Ovary (tissue), 9 donors: ENCODE results near the gene MBD4. TPM values are rescaled to one million over a fixed set of nuclear protein-coding genes. Genes with fewer than 3 reads are reported as not detected.

ENCODE experiments used
- DNase-seq, 5 donors: peaks; one replicate each; pipeline ENCODE4 v3.0.0-alpha.2; 2019 to 2020
- H3K27ac ChIP-seq, 2 donors: fragments of 200-600 bp; one replicate each; pipeline versions ENCODE4 v1.5.1 to v1.8.0; 2019 to 2022
- H3K27me3 ChIP-seq: fragments of 200-600 bp; one replicate; pipeline ENCODE4 v1.8.0; 2022
- H3K36me3 ChIP-seq: fragments of 200-600 bp; sonication (generic); one replicate; pipeline ENCODE4 v1.5.1; 2019
- H3K4me1 ChIP-seq: one replicate; pipeline ENCODE4 v1.8.1; 2013; ENCODE audit warnings: mild to moderate bottlenecking, moderate library complexity; ENCODE audit not compliant: insufficient read depth
- H3K4me3 ChIP-seq: fragments of 200-600 bp; sonication (generic); one replicate; pipeline ENCODE4 v1.5.1; 2017
- H3K9me3 ChIP-seq, 2 donors: fragments of 200-600 bp in 1 of 2; sonication (generic) in 1 of 2; one replicate each; pipeline versions ENCODE4 v1.5.1 to v1.8.1; 2013 to 2019; ENCODE audit warnings: mild to moderate bottlenecking in 1 of 2, moderate library complexity in 1 of 2
- EP300 ChIP-seq: sonication (generic); formaldehyde crosslinking; IDR thresholded peaks from one replicate; pipeline ENCODE4 v1.6.1; 2017; ENCODE audit warnings: antibody characterized with exemption
- POLR2A ChIP-seq: fragments of 450-650 bp; IDR thresholded peaks from one replicate; pipeline ENCODE4 v1.6.1; 2017; ENCODE audit warnings: antibody characterized with exemption, mild to moderate bottlenecking, moderate library complexity
- WGBS, 3 donors: extraction: QIAGEN DNeasy Blood & Tissue Kit in 1 of 3; methylation state at CpG; one replicate each; pipeline versions ENCODE4 v1.1.5 to v1.1.7; 2013 to 2017; 5-methylcytosine and 5-hydroxymethylcytosine counted together
- intact Hi-C, 4 donors: fragments of 100-400 bp; cut with DNase I; formaldehyde crosslinking; loops; one replicate each; pipeline versions ENCODE4 v1.11.0 to v1.15.1; 2022 to 2023
- polyA plus RNA-seq, 2 donors: library from polyadenylated mRNA; stranded (reverse); fragments of 200-250 nt in 1 of 2; fragments of 350-450 nt in 1 of 2; fragmentation: Illumina TruSeq in 1 of 2; extraction: RNeasy Lipid Tissue Mini Kit (QIAGEN cat#74804) in 1 of 2; gene quantifications; one replicate each; pipeline ENCODE4 v1.2.3, GENCODE V29; 2013 to 2014
- total RNA-seq, 7 donors: library from RNA; depleted of rRNA in 2 of 7; stranded (reverse); fragments of >200 nt in 2 of 7; fragmentation: NEBNext Ultra II Directional in 3 of 7; extraction: Animal tissue kit (Norgen Biotek cat#: 25700) in 3 of 7; gene quantifications; one replicate each; pipeline versions ENCODE4 v1.1.0 to v1.2.4, GENCODE V29; 2016 to 2023
- TF ChIP-seq, protein P1 (sequence below), 3 donors: fragments of 450-650 bp in 2 of 3; fragments of 200-600 bp in 1 of 3; IDR thresholded peaks; one replicate each; pipeline versions ENCODE4 v1.5.1 to v1.8.0; 2016 to 2022; ENCODE audit warnings: antibody characterized with exemption in 3 of 3, mild to moderate bottlenecking in 1 of 3
- donor health status: DM: no; HTN: no; CAD: no; lungs with moderate emphysema.
- donor health status: DM: no; HTN: no; CAD: no.
- donor health status: Bipolar disorder and iron deficiency.
- donor health status: DM: yes; HTN: yes; CAD: no.
- donor health status: DM: no; HTN: no; CAD: no.
- donor health status: DM: yes; HTN: yes; CAD: no.

Gene MBD4
- total and polyA plus RNA-seq, 9 donors, result 19.5 to 60.0 (median 29.2) TPM

DNA sequence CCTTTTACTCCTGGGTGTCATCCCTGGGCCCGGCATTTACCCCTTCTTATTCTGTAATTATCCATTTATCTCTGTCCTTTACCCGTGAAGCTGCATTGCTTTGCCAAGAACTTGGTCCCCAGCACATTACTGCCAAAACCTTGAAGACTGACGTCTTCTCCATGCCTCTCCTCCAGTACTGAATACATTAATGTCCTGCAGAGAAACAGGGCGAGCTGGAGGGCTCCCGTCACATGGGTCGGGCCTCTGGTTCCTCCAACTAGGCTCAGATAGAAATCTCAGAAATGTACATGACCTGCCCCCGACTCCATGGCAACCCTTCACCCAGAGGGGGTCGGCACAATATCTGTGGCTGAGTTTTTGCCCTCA is 11.8 kb downstream of the MBD4 start:
- no peak for DNase-seq
- H3K4me3 ChIP-seq, result peak overlapping the region; percentile 54
- H3K4me1 ChIP-seq, result no peaks in the 10 kb centered on the region
- no peaks in the 10 kb centered on the region for H3K36me3 ChIP-seq
- no peaks in the 10 kb centered on the region for H3K27me3 ChIP-seq
- no peak overlapping the region for H3K27ac ChIP-seq
- H3K9me3 ChIP-seq, result no peaks in the 10 kb centered on the region
- intact Hi-C loops, result no loop called here
- TF ChIP-seq, protein P1, sequence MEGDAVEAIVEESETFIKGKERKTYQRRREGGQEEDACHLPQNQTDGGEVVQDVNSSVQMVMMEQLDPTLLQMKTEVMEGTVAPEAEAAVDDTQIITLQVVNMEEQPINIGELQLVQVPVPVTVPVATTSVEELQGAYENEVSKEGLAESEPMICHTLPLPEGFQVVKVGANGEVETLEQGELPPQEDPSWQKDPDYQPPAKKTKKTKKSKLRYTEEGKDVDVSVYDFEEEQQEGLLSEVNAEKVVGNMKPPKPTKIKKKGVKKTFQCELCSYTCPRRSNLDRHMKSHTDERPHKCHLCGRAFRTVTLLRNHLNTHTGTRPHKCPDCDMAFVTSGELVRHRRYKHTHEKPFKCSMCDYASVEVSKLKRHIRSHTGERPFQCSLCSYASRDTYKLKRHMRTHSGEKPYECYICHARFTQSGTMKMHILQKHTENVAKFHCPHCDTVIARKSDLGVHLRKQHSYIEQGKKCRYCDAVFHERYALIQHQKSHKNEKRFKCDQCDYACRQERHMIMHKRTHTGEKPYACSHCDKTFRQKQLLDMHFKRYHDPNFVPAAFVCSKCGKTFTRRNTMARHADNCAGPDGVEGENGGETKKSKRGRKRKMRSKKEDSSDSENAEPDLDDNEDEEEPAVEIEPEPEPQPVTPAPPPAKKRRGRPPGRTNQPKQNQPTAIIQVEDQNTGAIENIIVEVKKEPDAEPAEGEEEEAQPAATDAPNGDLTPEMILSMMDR (IDR thresholded peaks at IDR 0.05), result no peak
- TF ChIP-seq POLR2A, result no peak
- no peak for TF ChIP-seq EP300
- 6 to 9% (median 8%) methylated on average over 8 of the region's 8 CpGs for WGBS, 3 donors

DNA sequence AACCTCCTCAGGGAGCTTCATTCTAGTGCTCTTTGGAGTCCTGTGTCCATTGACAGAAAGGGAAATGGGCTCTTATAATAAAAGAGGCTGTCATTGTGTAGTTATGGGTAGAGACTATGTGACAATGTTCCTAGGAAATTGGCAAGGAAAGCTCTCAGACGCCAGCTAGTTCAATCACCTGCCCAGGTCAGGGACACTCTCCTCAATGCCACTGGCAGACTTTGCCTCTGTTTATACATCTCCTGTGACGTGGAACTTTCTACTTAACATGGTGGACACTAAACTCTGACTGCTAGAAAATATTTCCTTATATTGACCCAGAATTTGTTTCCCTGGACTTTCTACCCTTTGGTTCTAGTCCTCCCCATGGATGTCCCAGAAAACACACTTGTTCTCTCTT is 14.1 kb downstream of the MBD4 start:
- WGBS, 3 donors, result 68 to 83% (median 76%) methylated on average over 2 of the region's 2 CpGs

DNA sequence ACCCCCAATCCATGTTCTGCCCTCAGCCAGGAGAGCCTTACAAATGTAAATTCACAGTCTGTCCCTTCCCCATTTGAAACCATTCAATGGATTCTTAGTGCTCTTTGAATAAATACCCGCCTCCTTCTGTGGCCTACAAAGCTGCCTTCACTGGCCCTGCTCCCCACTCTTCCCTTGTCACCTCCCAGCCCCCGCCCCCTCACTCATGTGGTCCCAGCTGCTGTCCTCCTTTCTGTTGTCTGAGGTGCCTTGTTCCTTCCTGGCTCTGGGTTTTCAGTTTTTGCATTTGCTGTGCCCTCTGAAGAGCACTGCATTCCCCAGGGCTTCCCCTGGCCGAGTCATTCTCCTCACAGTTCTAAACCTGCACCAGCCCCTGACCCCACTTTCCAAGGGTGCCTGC is 14.5 kb downstream of the MBD4 start:
- TF ChIP-seq, protein P1 (IDR thresholded peaks at IDR 0.05), result no peak
- TF ChIP-seq POLR2A, result no peak
- no peak for TF ChIP-seq EP300
- Histone ChIP-seq H3K4me3 (no peak overlapping the region), H3K9me3 (no peaks in the 10 kb centered on the region), H3K27me3 (no peaks in the 10 kb centered on the region), H3K27ac (no peak overlapping the region), H3K36me3 (no peaks in the 10 kb centered on the region), H3K4me1 (no peaks in the 10 kb centered on the region)
- intact Hi-C loops, result no loop called here
- WGBS, 3 donors, result 72 to 90% (median 79%) methylated on average over 3 of the region's 3 CpGs
- DNase-seq, result no peak

More for the DNA sequence above, 14.1 kb downstream of the MBD4 start:
- no peak overlapping the region for H3K4me3 ChIP-seq
- no peaks in the 10 kb centered on the region for H3K9me3 ChIP-seq
- H3K4me1 ChIP-seq, result no peaks in the 10 kb centered on the region
- no peaks in the 10 kb centered on the region for H3K36me3 ChIP-seq
- TF ChIP-seq, protein P1 (IDR thresholded peaks at IDR 0.05), result no peak
- TF ChIP-seq POLR2A (no peak), EP300 (no peak)
- no peak for DNase-seq
- intact Hi-C loops, result no loop called here
- no peak overlapping the region for H3K27ac ChIP-seq
- H3K27me3 ChIP-seq, result no peaks in the 10 kb centered on the region

DNA sequence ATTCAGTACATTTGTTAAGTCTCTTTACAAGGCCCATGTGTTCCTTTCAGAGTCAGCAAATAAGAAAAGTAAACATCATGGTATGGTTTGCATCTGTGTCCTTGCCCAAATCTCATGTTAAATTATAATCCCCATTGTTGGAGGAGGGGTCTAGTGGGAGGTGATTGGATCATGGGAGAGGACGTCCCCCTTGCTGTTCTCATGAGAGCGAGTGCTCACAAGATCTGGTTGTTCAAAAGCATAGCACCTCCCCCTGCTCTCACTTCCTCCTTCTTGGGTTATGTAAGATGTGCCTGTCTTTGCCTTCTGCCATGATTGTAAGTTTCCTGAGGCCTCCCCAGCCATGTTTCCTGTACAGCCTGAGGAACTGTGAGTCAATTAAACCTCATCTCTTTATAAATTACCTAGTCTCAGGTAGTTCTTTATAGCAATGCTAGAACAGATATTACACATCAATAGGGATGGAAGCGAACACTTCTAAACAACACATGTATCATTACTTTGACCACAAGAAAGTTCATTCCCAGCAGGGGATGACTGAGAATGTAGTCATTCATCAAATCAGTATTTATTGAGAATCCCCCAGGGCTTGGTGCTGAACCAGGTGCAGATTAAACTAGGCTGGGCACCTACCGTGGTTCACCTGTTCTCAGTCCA is 15.4 kb downstream of the MBD4 start:
- intact Hi-C loops, result no loop called here
- Histone ChIP-seq H3K36me3 (no peaks in the 10 kb centered on the region), H3K4me3 (no peak overlapping the region), H3K9me3 (no peaks in the 10 kb centered on the region), H3K27ac (no peak overlapping the region), H3K4me1 (no peaks in the 10 kb centered on the region), H3K27me3 (no peaks in the 10 kb centered on the region)
- no peak for DNase-seq
- TF ChIP-seq POLR2A, result no peak
- TF ChIP-seq EP300, result no peak
- WGBS, 3 donors, result 80 to 84% (median 81%) methylated on average over 4 of the region's 4 CpGs

DNA sequence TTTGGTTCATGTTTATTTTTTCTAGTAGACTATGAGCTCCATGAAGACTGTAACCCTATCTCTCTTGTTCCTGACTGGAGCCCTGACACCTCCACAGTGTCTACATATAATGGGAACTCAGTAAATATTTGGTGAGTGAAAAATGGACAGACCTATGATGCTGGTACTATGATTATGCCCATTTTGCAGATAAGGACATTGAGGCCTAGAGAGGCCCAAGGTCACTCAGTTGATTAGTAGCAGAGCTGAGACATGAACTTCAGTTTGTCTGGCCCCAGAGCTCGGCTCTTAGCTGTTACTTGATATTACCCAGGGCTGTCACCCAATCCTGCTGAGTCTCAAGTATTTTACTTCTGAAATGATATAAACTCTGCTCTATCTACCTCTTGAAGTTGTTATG is 16.9 kb downstream of the MBD4 start:
- Histone ChIP-seq H3K36me3 (no peaks in the 10 kb centered on the region), H3K4me3 (no peak overlapping the region), H3K9me3 (no peaks in the 10 kb centered on the region), H3K27ac (no peak overlapping the region), H3K4me1 (peaks cover 3% of the 10 kb centered on the region), H3K27me3 (no peaks in the 10 kb centered on the region)
- intact Hi-C loops, result no loop called here
- 93 to 100% (median 98%) methylated on average over 1 of the region's 1 CpG for WGBS, 3 donors
- TF ChIP-seq EP300, result no peak
- TF ChIP-seq, protein P1 (IDR thresholded peaks at IDR 0.05), result no peak
- TF ChIP-seq POLR2A, result no peak
- no peak for DNase-seq
